Hematopoietic multipotent progenitor cell treated with erythropoietin and hydrocortisone succinate and interleukin-3 and kit ligand, for 17 days (in vitro differentiated cells): ENCODE results near the gene PCIF1.
"Not testable (repeated sequence)": the region's sequence is repeated elsewhere in the genome, so short reads cannot be mapped to it uniquely, and the experiment has no call there.

ENCODE experiments used
- DNase-seq: peaks from one replicate; pipeline ENCODE4 v3.0.0-alpha.2; 2015; ENCODE audit warnings: low spot score

The PCIF1 gene

DNA sequence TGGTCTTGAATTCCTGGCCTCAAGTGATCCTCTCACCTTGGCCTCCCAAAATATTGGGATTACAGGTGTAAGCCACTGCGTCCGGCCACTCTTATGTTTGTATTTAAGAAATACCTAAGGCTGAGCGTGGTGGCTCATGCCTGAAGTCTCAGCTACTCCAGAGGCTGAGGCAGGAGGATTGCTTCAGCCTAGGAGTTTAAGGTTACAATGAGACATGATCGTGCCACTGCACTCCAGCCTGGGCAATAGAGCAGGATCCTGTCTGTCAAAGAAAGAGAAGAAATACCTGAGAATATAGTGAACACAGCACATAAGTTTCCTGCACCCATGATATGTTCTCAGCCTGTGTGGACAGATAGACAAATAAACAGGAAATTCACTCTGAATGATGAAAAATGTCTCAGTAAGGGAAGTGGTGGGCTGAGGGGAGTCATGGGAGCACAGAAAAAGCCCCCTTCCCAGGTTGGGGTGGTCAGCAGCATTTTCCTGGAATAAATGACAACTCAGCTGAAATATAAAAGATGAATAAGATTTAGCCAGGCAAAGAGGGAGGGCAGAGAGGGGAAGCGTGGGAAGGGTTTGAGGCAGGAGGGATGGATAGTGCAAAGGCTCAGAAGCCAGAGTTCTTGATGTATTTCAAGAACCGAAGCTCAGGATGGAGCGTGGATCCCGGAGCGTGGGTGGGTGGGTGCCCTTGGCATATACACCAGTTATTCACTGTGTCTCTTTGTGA lies 60.4 kb downstream of the PCIF1 start:
- DNase-seq = no peak

DNA sequence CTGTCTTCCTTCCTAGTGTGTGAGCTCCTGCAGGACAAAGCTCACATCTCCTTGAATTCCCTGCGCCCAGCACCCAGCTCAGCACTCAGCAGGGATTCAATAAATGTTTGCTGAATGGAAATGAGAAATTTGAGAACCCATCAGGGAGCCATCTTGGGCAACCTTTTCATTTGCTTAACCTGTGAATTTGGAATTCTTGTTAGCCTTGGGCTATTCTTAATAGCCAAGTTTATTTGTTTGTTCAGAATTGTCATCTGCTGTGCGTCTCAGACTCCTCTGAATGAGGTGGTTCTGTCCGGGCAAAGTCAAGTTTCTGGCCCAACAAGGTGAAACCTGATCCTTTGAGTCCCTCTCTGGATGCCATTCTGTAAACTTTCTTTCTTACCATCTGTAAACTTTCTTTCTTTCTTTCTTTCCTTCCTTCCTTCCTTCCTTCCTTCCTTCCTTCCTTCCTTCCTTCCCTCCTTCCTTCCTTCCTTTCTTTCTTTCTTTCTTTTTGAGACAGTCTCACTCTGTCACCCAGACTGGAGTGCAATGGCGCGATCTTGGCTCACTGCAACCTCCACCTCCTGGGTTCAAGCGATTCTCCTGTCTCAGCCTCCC lies 61.1 kb downstream of the PCIF1 start:
- DNase-seq = not testable (repeated sequence)

DNA sequence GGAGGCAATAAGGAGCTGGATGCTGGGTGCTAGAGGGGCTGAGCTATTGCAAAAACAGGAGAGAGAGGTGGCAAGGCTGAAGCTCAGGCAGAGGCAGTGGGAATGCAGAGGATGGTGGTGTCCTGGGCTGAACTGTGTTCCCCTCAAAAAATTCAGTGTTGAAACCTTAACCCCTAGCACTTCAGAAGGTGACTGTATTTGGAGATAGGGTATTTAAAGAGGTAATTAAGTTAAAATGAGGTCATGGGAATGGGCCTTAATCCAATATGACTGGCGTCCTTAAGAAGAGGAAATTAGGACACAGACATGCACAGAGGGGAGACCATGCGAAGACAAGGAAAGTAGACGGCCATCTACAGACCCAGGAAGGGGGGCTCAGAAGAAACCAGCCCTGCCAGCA lies 62.7 kb downstream of the PCIF1 start:
- no peak for DNase-seq
